Lung microvascular endothelial cell (primary cell): ENCODE measurements around the gene SFXN3. TPM values are rescaled to one million over a fixed set of nuclear protein-coding genes. Genes with fewer than 3 reads are reported as not detected.

Experiments used
- DNase-seq, 2 donors: peaks; one replicate each; pipeline versions ENCODE4 v3.0.0 to v3.0.0-alpha.2; 2010; ENCODE audit warnings: low read depth in 2 of 2
- total RNA-seq: library from RNA; depleted of rRNA; stranded (reverse); fragments of >200 nt; gene quantifications from 2 replicates; pipeline ENCODE4 v1.2.1, GENCODE V29; 2014

The SFXN3 gene
- total RNA-seq, 1 donor from 2014 or later = 56.0 TPM

DNA sequence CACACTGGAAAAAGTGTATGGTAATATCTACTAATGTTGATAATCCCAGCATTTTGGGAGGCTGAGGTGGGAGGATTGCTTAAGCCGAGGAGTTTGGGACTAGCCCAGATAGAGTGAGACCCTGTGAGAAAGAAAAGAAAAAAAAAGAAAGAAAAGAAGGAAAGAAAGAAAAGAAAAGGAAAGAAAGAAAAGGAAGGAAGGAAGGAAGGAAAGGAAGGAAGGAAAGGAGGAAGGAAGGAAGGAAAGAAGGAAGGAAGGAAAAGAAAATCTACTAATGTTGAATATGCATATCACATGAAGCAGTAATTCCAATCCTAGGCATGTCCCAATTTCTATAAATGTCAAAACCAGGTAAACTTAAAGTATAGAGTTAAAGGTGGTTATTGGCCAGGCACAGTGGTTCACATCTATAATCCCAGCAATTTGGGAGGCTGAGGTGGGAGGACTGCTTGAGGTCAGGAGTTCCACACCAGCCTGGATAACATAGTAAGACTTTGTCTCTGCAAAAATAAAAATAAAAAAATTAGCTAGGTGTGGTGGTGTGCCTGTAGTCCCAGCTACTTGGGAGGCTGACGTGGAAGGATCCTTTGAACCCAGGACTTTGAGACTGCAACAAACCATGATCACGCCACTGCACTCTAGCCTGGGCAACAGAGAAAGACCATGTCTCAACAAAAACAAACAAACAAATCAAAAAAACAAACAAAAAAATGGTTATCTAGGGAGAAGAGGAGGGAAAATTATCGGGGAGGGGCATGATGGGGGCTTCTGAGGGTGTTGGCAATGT, 25.5 kb downstream of the SFXN3 start:
- DNase-seq = no peak

GRCh38 chr10:101060036-101060950, 29.3 kb downstream of the SFXN3 start:
- peak; percentile 94 for DNase-seq

DNA sequence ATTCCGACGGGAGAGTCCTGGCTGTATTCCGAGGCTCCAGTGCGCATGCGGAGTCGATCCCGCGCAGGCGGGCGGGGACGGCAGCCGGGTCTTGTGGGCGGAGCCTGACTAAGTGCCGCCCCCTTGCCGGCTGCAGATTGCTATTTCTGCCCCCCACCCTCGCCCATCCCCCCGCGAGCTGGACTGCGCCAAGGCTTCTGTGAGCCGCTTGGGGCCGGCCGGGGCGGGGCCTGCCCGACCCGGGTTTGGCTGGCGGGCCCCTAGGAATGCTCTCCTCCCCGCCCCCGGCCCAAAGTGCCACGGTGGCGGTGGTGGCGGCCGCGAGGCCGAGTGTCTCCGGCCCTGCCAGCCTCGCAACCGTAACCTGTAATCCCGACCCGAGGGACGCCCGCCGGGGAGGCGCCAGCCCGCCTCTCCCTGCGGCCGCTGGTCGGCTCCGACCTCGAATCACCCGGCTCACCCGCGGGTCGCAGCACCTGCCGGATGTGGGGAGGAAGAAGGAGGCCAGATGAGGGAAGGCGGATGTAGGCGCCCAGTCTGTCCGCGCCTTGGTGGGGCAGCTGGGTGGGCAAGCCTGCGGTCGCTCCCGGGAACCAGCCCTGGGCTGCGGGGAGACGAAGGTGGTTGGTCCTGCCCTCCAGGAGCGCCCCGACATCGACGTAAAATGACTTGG, 30.1 kb downstream of the SFXN3 start:
- peak; percentile 88 to 94 for DNase-seq

DNA sequence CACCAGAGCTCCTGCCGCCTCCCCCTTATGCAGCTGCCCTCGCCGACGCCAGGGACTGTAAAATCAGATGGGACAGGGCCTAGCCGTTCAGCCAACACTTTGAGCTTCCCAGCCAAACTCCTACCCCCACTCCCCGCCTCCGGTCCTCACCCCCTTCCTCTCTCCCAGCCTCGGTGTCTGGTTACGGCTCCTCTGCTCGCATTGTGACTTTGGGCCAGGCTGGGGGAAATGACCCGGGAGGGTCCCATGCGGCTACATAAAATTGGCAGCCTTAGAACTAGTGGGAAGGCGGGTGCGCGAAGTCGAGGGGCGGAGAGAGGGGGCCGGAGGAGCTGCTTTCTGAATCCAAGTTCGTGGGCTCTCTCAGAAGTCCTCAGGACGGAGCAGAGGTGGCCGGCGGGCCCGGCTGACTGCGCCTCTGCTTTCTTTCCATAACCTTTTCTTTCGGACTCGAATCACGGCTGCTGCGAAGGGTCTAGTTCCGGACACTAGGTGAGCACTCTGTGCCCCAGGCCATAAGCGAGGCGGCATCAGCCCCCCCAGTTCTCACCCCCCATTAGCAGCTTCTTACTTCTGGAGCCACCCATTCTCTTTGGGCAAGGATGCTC, 30.7 kb downstream of the SFXN3 start, which contains the start of gene KAZALD1:
Gene KAZALD1, plus strand, starts transcription at position 366 of the 608 bp plus-strand sequence. CDS start 604 bp downstream, outside the sequence.
- DNase-seq = no peak

DNA sequence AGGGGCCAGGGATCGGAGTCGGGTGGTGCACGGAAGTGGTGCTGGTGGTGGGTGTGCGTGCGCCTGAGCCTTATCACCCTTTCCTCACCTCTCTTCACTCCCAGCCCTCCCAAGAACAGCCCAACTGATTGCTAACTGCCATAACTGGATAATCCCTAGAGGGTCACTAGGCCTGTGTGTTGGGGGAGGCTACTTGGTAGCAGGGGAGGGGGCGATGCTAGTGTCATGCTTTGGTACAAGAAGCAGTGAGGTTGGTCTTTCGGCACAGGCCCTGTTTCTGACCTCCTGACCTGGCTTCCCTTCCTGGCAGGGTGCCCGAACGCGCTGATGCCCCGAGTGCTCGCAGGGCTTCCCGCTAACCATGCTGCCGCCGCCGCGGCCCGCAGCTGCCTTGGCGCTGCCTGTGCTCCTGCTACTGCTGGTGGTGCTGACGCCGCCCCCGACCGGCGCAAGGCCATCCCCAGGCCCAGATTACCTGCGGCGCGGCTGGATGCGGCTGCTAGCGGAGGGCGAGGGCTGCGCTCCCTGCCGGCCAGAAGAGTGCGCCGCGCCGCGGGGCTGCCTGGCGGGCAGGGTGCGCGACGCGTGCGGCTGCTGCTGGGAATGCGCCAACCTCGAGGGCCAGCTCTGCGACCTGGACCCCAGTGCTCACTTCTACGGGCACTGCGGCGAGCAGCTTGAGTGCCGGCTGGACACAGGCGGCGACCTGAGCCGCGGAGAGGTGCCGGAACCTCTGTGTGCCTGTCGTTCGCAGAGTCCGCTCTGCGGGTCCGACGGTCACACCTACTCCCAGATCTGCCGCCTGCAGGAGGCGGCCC, 31.4 kb downstream of the SFXN3 start:
- DNase-seq = peak; percentile 59 to 75

DNA sequence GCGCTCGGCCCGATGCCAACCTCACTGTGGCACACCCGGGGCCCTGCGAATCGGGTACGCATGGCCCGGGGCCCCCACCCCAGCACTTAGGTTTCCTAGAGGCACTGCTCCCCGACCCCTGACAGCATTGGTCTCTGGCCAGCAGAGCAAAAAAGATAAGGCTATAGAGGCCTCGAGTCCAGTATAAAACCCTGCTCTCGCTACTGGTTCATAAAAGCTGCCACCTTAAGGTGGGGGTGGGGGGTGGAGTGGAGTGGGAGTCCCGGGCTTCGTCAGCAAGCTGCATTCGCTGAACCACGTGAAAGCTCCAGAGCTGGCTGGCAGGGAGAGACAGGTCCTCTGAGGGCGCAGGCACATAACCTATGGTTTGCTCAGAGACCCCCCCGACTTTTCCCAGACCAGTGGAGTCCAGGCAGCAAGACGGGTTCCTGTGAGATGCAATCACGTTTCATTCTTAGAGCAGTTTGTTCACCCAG, 32.1 kb downstream of the SFXN3 start:
- DNase-seq = no peak

GRCh38 chr10:101063548-101064414, 32.7 kb downstream of the SFXN3 start:
- no peak for DNase-seq

DNA sequence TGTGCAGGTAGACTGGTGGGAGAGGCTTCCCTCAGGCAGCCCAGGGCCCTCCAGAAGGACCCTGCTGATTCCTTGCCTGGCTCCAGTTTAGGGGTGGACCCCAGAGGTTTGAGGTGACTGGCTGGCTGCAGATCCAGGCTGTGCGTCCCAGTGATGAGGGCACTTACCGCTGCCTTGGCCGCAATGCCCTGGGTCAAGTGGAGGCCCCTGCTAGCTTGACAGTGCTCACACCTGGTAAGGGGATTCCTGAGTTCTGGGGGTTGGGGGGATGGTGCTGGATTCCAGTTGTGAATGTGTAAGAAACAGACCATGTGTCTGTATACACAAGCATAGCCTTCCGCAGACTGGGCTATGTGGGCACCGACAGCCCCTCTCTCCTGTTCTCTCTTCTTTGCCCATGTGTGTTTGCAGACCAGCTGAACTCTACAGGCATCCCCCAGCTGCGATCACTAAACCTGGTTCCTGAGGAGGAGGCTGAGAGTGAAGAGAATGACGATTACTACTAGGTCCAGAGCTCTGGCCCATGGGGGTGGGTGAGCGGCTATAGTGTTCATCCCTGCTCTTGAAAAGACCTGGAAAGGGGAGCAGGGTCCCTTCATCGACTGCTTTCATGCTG, 33.5 kb downstream of the SFXN3 start:
- no peak for DNase-seq

DNA sequence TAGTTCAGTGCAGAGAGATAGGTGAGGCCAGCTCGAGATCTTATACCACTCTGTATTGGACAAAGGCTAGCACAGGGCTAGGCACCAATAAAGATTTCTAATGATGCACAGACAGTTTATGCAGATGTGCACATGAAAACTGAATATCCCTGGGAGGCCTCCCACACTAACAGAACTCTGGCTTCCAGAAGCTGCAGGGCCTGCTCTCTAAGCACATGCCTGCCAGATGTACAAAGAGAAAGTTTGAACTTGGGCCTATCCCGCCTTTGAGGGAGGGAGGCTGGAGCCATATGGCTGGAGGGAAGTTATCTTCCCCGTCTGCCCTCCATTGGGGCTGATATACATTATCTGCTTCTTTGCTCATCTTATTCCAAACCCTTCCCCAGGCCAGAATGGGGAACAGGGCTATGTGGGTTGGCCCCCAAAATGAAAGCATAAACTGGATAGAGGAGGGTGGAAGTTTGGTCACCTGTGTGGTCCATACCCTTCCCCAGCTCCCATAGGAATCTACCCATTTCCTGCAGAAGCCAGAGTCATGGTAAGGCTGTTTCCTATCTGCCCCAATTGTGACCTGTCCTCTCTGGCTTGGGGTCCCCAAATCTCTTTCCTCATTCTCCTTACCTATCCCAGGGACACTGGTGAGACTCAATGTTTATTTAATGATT, 34.6 kb downstream of the SFXN3 start:
- no peak for DNase-seq

- peak; percentile 28 to 48 for DNase-seq
These were observed 35.3 kb downstream of the SFXN3 start for GRCh38 chr10:101066146-101066895.

DNA sequence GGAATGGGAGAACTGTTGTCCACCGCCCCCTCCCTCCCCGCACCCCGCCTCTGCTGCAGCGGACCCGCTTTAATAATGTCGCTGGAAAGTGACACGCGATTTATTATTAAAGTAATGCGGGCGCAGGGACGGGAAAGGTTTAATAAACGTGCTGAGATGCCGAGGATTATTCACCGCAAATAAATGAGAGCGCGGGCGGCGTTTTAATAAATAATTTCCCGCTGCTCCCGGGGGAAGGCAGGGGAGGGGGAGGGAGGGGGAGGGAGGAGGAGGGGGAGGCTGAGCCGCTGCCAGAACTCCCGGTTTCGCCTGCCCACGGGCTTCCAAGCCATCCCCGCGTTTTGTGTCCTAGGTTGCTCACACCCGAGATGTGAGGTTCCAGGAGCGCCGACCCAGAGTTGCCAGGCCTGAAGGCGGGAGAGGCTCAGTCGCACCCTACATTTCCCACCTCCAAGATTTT, 35.9 kb downstream of the SFXN3 start:
- no peak for DNase-seq

- peak; percentile 79 to 81 for DNase-seq
These were observed 36.5 kb downstream of the SFXN3 start for GRCh38 chr10:101067356-101068083.

- no peak for DNase-seq
These were observed 38.4 kb downstream of the SFXN3 start for GRCh38 chr10:101069441-101069840.

GRCh38 chr10:101070098-101070497, 39.1 kb downstream of the SFXN3 start:
- DNase-seq = no peak

- no peak for DNase-seq
These were observed 40.3 kb downstream of the SFXN3 start for GRCh38 chr10:101071267-101071884.

DNA sequence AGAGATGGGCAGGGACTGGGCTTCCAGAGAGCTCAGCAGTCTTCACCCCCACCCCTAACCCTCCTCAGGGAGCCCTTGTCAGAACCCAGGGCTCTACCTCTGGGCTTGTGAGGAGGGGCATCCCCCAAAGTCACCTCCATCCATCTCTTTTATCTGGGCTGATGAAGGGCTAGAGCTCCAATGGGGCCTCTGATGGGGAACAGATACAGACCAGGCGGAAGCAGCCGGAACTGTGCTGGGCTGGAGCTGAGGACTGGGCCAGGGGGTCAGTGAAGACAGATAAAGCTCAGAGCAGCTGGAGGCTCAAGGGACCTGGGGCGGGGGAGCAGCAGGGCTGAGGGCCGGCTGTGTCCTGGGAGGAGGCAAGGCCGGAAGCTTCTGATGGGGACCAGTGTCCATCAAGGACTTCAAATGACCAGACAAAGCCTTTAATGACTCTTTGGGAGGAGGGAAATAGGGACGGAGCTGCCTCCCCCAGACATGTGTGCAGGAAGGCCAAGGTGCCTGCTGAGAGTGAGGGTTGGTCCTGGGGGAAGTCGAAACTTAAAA, 40.9 kb downstream of the SFXN3 start:
- DNase-seq = no peak
